Prostate gland (tissue), 1 donor: ENCODE measurements around the gene BST1.

ENCODE experiments used
- POLR2A ChIP-seq: fragments of 450-650 bp; IDR thresholded peaks from one replicate; pipeline ENCODE4 v1.6.1; 2016; ENCODE audit warnings: antibody characterized with exemption, mild to moderate bottlenecking
- POLR2AphosphoS5 ChIP-seq: sonication (generic); formaldehyde crosslinking; IDR thresholded peaks from one replicate; pipeline ENCODE4 v1.6.1; 2017; ENCODE audit warnings: antibody characterized with exemption

DNA sequence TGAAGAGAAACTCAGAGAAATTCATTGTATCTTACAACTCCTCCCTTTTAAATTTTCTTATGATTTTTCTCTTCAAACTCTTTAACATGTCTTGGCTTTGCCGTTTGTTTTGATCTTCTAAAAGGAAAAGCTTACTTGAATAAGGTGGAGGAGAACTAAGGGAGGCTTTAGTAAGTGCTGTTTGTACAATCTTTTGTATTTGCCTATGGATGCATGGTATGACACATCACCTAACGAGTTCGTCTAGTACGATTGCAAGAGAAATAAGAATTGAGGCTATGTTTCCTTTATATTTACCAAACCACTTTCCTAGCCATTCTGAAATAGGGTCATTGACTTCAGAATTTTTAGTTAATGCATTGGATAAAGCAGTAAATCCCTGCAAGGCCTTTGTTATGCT lies 8.4 kb upstream of the BST1 start:
- TF ChIP-seq POLR2A = no peak
- no peak for TF ChIP-seq POLR2AphosphoS5
